Fibroblast of pulmonary artery (primary cell): ENCODE results near the gene COX14.

ENCODE experiments used
- DNase-seq: peaks from one replicate; pipeline ENCODE4 v3.0.0-alpha.2; 2010; ENCODE audit warnings: low read depth
- H3K4me3 ChIP-seq: replicated peaks from 2 replicates; pipeline ENCODE4 v1.5.1; 2011; ENCODE audit warnings: low read depth, mild to moderate bottlenecking, control low read depth, low read length, moderate library complexity
- CTCF ChIP-seq: IDR thresholded peaks from 2 replicates; pipeline ENCODE4 v1.5.1; 2011; ENCODE audit warnings: mild to moderate bottlenecking, control low read depth, low read length, inconsistent platforms; ENCODE audit errors: missing control alignments

The COX14 gene

GRCh38 chr12:50089730-50090129 lies 22.3 kb upstream of the COX14 start:
- TF ChIP-seq CTCF = no peak
- DNase-seq = no peak
- H3K4me3 ChIP-seq = no peak overlapping the region

GRCh38 chr12:50090391-50090790 lies 21.6 kb upstream of the COX14 start:
- no peak for TF ChIP-seq CTCF
- no peak overlapping the region for H3K4me3 ChIP-seq
- no peak for DNase-seq

GRCh38 chr12:50097952-50098351 lies 14.1 kb upstream of the COX14 start:
- no peak for TF ChIP-seq CTCF
- DNase-seq = no peak
- no peak overlapping the region for H3K4me3 ChIP-seq

GRCh38 chr12:50099302-50100008 lies 12.6 kb upstream of the COX14 start:
- no peak for TF ChIP-seq CTCF
- no peak overlapping the region for H3K4me3 ChIP-seq
- DNase-seq = no peak

GRCh38 chr12:50100561-50100960 lies 11.5 kb upstream of the COX14 start:
- no peak for DNase-seq
- TF ChIP-seq CTCF = no peak
- no peak overlapping the region for H3K4me3 ChIP-seq

- peak; percentile 64 for DNase-seq
- H3K4me3 ChIP-seq = no peak overlapping the region
- TF ChIP-seq CTCF = peak; percentile 64
These were observed 10.4 kb upstream of the COX14 start for GRCh38 chr12:50101663-50102062.

- DNase-seq = no peak
- H3K4me3 ChIP-seq = no peak overlapping the region
- TF ChIP-seq CTCF = no peak
These were observed 9.9 kb upstream of the COX14 start for GRCh38 chr12:50102131-50102531.
